ENCODE measurements around the gene CEMIP. TPM values are rescaled to one million over a fixed set of nuclear protein-coding genes. Genes with fewer than 3 reads are reported as not detected.

The CEMIP gene
- total RNA-seq, 1 experiment from 2014 or later: 3.5 TPM

DNA sequence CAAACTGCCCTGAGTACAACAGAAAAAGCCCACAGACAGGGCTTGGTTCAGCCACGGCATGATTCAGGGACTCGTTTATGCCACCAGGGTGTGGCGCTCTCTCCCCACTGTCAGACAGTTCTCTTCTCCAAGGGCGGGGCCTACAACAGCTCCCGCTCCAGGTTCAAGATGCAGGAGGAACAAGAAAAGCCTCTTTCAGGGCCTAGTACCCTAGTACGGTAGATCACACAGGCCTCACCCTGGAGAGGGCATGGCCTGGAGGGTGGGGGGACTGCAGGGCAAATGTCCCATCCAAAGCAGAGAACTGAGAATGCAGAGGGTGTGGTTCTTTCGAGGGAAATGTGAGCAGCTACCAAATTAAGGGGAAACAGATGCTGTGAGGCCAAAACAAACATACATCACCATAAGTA lies 198.5 kb downstream of the CEMIP start:
- ChIA-PET POLR2A (no interaction called here), CTCF (interaction anchor here (0.7 to 4.9 kb wide), 11 partner anchors 9 to 291 kb away, joined by 3 to 88 read pairs (median 4); no protein-coding TSS in a partner anchor), RAD21 (ENCODE audit: low non-redundant PET in 1 of 2, low total read pairs in 2 of 2, uncharacterized antibody in 2 of 2, unreplicated experiment in 2 of 2) (interaction anchor here (0.9 to 2.3 kb wide), 3 partner anchors 257 to 289 kb away, joined by 3 to 15 read pairs (median 11); no protein-coding TSS in a partner anchor)
- no TSS peak for BruUV-seq (replicated peaks)
- no peaks in the 10 kb centered on the region for H3K9me2 ChIP-seq (ENCODE audit: insufficient read depth)
- no peak overlapping the region for H3K27ac ChIP-seq (ENCODE audit: low read depth, low read length)
- DNase-seq (ENCODE audit: low read depth, low spot score): no peak
- no peak overlapping the region for H3K4me2 ChIP-seq (ENCODE audit: low read length)
- H3K9ac ChIP-seq (ENCODE audit: low read length): no peak overlapping the region
- no peak overlapping the region for H3K4me3 ChIP-seq (replicated peaks in 1 of 2; ENCODE audit: low read depth in 1 of 2, low read length in 2 of 2)
- H3K36me3 ChIP-seq (ENCODE audit: control insufficient read depth in 1 of 2, insufficient read depth in 2 of 2, low read length in 2 of 2): peaks cover 23 to 24% of the 10 kb centered on the region in 2 experiments; a peak in 3 of 4 replicates
- peaks cover 39% of the 10 kb centered on the region for H3K79me2 ChIP-seq (ENCODE audit: insufficient read depth, low read length)
- intact Hi-C loops (cut with micrococcal nuclease): loop anchor here (1.0 kb wide), 2 partner anchors 129 to 289 kb away; no protein-coding TSS in a partner anchor
- peak; percentile 97 for ATAC-seq
- no peaks in the 10 kb centered on the region for H3K27me3 ChIP-seq (ENCODE audit: insufficient read depth, low read length)
- TF ChIP-seq YY1 (IDR thresholded peaks at IDR 0.05; ENCODE audit: extremely low read depth, insufficient replicate concordance, low read depth, low read length) (peak; percentile 22), CTCF (IDR thresholded peaks at IDR 0.05 in 2 of 3, conservative IDR thresholded peaks at IDR 0.05 in 1 of 3; ENCODE audit: borderline replicate concordance in 1 of 3, insufficient read depth in 1 of 3, low read depth in 2 of 3, low read length in 2 of 3) (peak; percentile 70 to 81 (median 72); a peak in 5 of 6 replicates), RAD21 (IDR thresholded peaks at IDR 0.05; ENCODE audit: low read depth) (peak; percentile 82), POLR2A (IDR thresholded peaks at IDR 0.05; ENCODE audit: borderline replicate concordance, extremely low read depth, insufficient read depth, insufficient read length) (no peak), REST (IDR thresholded peaks at IDR 0.05; ENCODE audit: low read depth) (no peak), ZNF274 (IDR thresholded peaks at IDR 0.05; ENCODE audit: low read depth, low read length) (no peak), SRF (IDR thresholded peaks at IDR 0.05; ENCODE audit: low read depth) (no peak), POLR2AphosphoS5 (IDR thresholded peaks at IDR 0.05; ENCODE audit: low read depth, low read length) (no peak), ZBTB33 (IDR thresholded peaks at IDR 0.05; ENCODE audit: extremely low read depth, insufficient replicate concordance, low read length) (no peak), FOSL1 (IDR thresholded peaks at IDR 0.05; ENCODE audit: low read depth) (peak; percentile 4; the same call in 1 of the 2 replicates), ZFX (IDR thresholded peaks at IDR 0.05) (no peak)
- no peaks in the 10 kb centered on the region for H3K9me3 ChIP-seq (ENCODE audit: control insufficient read depth in 1 of 2, insufficient read depth in 1 of 2, low read depth in 1 of 2, low read length in 2 of 2)
- peaks cover 8 to 22% of the 10 kb centered on the region in 2 experiments; a peak in 2 of 4 replicates for H3K4me1 ChIP-seq (ENCODE audit: control insufficient read depth in 1 of 2, insufficient read depth in 2 of 2, low read length in 2 of 2)
- no peaks in the 10 kb centered on the region for H4K20me1 ChIP-seq (ENCODE audit: insufficient read depth)
- H2AFZ ChIP-seq (ENCODE audit: low read depth, low read length, poor library complexity, severe bottlenecking): no peak overlapping the region

All from HCT116 (cell line).